NCI-H2171 (cell line): ENCODE data around the gene LRRC40.

Experiments used
- DNase-seq: peaks from one replicate; lab custom pipeline; 2025; lab: John Stamatoyannopoulos, UW

LRRC40 gene

GRCh38 chr1:70115315-70115714, 90.1 kb downstream of the LRRC40 start:
- DNase-seq = no peak

GRCh38 chr1:70112838-70113237, 92.5 kb downstream of the LRRC40 start:
- DNase-seq = no peak

- no peak for DNase-seq
These were observed 96.1 kb downstream of the LRRC40 start for GRCh38 chr1:70109241-70109640.

DNA sequence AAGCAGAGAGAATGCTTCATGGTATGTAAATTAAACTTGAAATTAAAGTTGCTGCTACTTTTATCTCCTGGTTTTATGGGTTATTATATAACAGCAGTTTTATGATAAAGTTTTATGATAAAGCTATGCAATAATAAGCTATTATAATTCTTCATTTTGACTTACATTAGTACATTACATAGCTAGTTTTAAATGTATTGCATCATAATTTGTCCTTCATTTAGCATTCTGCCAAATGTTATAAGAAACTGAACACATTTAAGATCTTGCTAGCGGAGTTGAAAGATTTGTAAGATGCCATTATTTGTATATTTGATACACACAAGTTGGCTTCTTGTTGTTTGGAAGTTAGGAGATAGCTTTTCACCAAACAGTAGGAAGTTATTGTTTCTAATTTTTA, 101.6 kb downstream of the LRRC40 start:
- DNase-seq = no peak

- no peak for DNase-seq
These were observed 103.6 kb downstream of the LRRC40 start for GRCh38 chr1:70101774-70102173.

- no peak for DNase-seq
These were observed 104.1 kb downstream of the LRRC40 start for GRCh38 chr1:70101231-70101630.
